HepG2 (cell line): ENCODE measurements around the gene FKBP5. TPM values are rescaled to one million over a fixed set of nuclear protein-coding genes. Genes with fewer than 3 reads are reported as not detected.

Source experiments
- ATAC-seq: fragments of 200-7000 bp; cut with Tn5 transposase; 3 replicates; pipeline ENCODE4 v1.9.1; 2020; ENCODE audit warnings: mild to moderate bottlenecking, moderate library complexity
- BruUV-seq: library from RNA; stranded (reverse); fragments of 400-500 nt; replicated peaks from 2 replicates; lab custom pipeline; 2021; lab: Mats Ljungman, UMichigan
- CTCF ChIA-PET: fragments of 300-600 bp; formaldehyde crosslinking; extraction: SDS; loops from one replicate; lab custom pipeline; 2021; ENCODE audit warnings: low total read pairs, inconsistent platforms, low intra/inter-chr PET ratio; lab: Yijun Ruan, JAX
- POLR2A ChIA-PET: fragments of 350-600 bp; sonication (Branson Sonifier 250); formaldehyde crosslinking; loops from one replicate; lab custom pipeline; 2020; ENCODE audit warnings: antibody characterized with exemption, inconsistent platforms; lab: Yijun Ruan, JAX
- DNase-seq: peaks from one replicate; pipeline ENCODE4 v3.0.0-alpha.2; 2015; ENCODE audit warnings: low spot score
- FAIRE-seq: peaks from 3 replicates; lab custom pipeline; 2011; peaks lifted over from hg19 to GRCh38; lab: Jason Lieb, UNC
- H2AFZ ChIP-seq: one replicate; pipeline ENCODE4 v1.6.1; 2011; ENCODE audit warnings: low read length, inconsistent platforms
- H3K27ac ChIP-seq: fragments of 300-600 bp; 3 replicates; pipeline ENCODE4 v1.8.0; 2011; ENCODE audit warnings: mixed run types, mild to moderate bottlenecking, mixed read lengths, low read length, inconsistent platforms; ENCODE audit not compliant: insufficient read depth; ENCODE audit errors: extremely low read length
- H3K27me3 ChIP-seq, 2 experiments: fragments of 200-600 bp in 1 of 2; 2 replicates in 1 of 2; 3 replicates in 1 of 2; pipeline versions ENCODE4 v1.6.0 to v1.8.0; 2011; ENCODE audit warnings: low read length in 2 of 2, mild to moderate bottlenecking in 2 of 2, moderate library complexity in 2 of 2, inconsistent platforms in 1 of 2; ENCODE audit not compliant: insufficient read depth in 2 of 2, control insufficient read depth in 1 of 2
- H3K36me3 ChIP-seq, 2 experiments: fragments of 200-600 bp in 1 of 2; replicated peaks in 1 of 2; 2 replicates in 1 of 2; 3 replicates in 1 of 2; pipeline versions ENCODE4 v1.5.1 to v1.8.0; 2011; ENCODE audit warnings: low read length in 2 of 2, inconsistent platforms in 1 of 2; ENCODE audit not compliant: insufficient read depth in 2 of 2, control insufficient read depth in 1 of 2
- H3K4me1 ChIP-seq: 2 replicates; pipeline ENCODE4 v1.5.1; 2012; ENCODE audit warnings: low read length, inconsistent platforms; ENCODE audit not compliant: insufficient read depth
- H3K4me2 ChIP-seq: 2 replicates; pipeline ENCODE4 v1.6.0; 2011; ENCODE audit warnings: low read depth, low read length, inconsistent platforms
- H3K4me3 ChIP-seq, 3 experiments: fragments of 200-600 bp in 1 of 3; sonication (generic), shearing (Covaris generic) in 1 of 3; replicated peaks in 1 of 3; 2 replicates each; pipeline ENCODE4 v1.5.1; 2011 to 2016; ENCODE audit warnings: low read length in 3 of 3, inconsistent platforms in 2 of 3, low read depth in 2 of 3, mild to moderate bottlenecking in 2 of 3, control low read depth in 1 of 3, mixed read lengths in 1 of 3; ENCODE audit not compliant: insufficient read depth in 1 of 3
- H3K79me2 ChIP-seq: one replicate; pipeline ENCODE4 v1.6.1; 2011; ENCODE audit warnings: low read length, inconsistent platforms; ENCODE audit not compliant: insufficient read depth
- H3K9ac ChIP-seq: 2 replicates; pipeline ENCODE4 v1.6.0; 2011; ENCODE audit warnings: mild to moderate bottlenecking, low read depth, low read length, inconsistent platforms; ENCODE audit not compliant: insufficient read depth
- H3K9me3 ChIP-seq: 2 replicates; pipeline ENCODE4 v1.5.1; 2012; ENCODE audit warnings: mild to moderate bottlenecking, low read length
- H4K20me1 ChIP-seq: 2 replicates; pipeline ENCODE4 v1.6.0; 2011; ENCODE audit warnings: inconsistent platforms, mild to moderate bottlenecking, low read length, moderate library complexity; ENCODE audit not compliant: insufficient read depth
- CCAR2 ChIP-seq: fragments of 200-400 bp; formaldehyde crosslinking; optimal IDR thresholded peaks from 2 replicates; pipeline ENCODE3; 2018; ENCODE audit warnings: low read depth, mild to moderate bottlenecking, low read length, moderate library complexity
- HMG20A ChIP-seq: IDR thresholded peaks from 2 replicates; pipeline ENCODE4 v1.6.1; 2016; ENCODE audit warnings: borderline replicate concordance
- MED8 ChIP-seq: sonication (generic); formaldehyde crosslinking; IDR thresholded peaks from 2 replicates; pipeline ENCODE4 v1.8.1; 2023; ENCODE audit warnings: mild to moderate bottlenecking, missing genetic modification reagents; ENCODE audit not compliant: insufficient replicate concordance
- MXI1 ChIP-seq: IDR thresholded peaks from 3 replicates; pipeline ENCODE4 v1.6.1; 2012; ENCODE audit warnings: low read depth, low read length, inconsistent platforms, borderline replicate concordance
- REXO4 ChIP-seq: sonication (generic); formaldehyde crosslinking; IDR thresholded peaks from 2 replicates; pipeline ENCODE4 v1.8.0; 2022; ENCODE audit warnings: missing genetic modification reagents, mild to moderate bottlenecking, borderline replicate concordance
- SOX6 ChIP-seq, 2 experiments: fragments of 450-650 bp in 1 of 2; sonication (generic) in 1 of 2; formaldehyde crosslinking in 1 of 2; IDR thresholded peaks; 2 replicates each; pipeline versions ENCODE4 v1.4.0 to v1.6.1; 2017 to 2020; ENCODE audit warnings: antibody characterized with exemption in 1 of 2, mild to moderate bottlenecking in 1 of 2, missing genetic modification reagents in 1 of 2
- TBX2 ChIP-seq: sonication (generic); formaldehyde crosslinking; IDR thresholded peaks from 2 replicates; pipeline ENCODE4 v1.5.0; 2020; ENCODE audit warnings: missing genetic modification reagents, mild to moderate bottlenecking, borderline replicate concordance
- ZHX2 ChIP-seq, 2 experiments: sonication (generic) in 1 of 2; formaldehyde crosslinking in 1 of 2; IDR thresholded peaks; 2 replicates each; pipeline versions ENCODE4 v1.6.1 to v1.9.0; 2014 to 2022; ENCODE audit warnings: antibody characterized with exemption in 1 of 2, borderline replicate concordance in 1 of 2, inconsistent platforms in 1 of 2, low read depth in 1 of 2, missing genetic modification reagents in 1 of 2
- ZNF234 ChIP-seq: sonication (generic); formaldehyde crosslinking; conservative IDR thresholded peaks from 2 replicates; pipeline ENCODE4 v1.5.1; 2020; ENCODE audit warnings: mild to moderate bottlenecking, missing genetic modification reagents
- ZNF7 ChIP-seq: IDR thresholded peaks from 2 replicates; pipeline ENCODE4 v1.6.1; 2016; ENCODE audit warnings: missing biosample characterization, missing genetic modification reagents
- ZNF841 ChIP-seq: sonication (generic); formaldehyde crosslinking; IDR thresholded peaks from 2 replicates; pipeline ENCODE4 v1.8.1; 2023; ENCODE audit warnings: missing genetic modification reagents, borderline replicate concordance
- ZSCAN29 ChIP-seq: sonication (generic); formaldehyde crosslinking; conservative IDR thresholded peaks from 2 replicates; pipeline ENCODE4 v1.4.0; 2020; ENCODE audit warnings: mild to moderate bottlenecking, missing genetic modification reagents
- WGBS: methylation state at CpG from one replicate; pipeline ENCODE4 v1.1.6; 2017; ENCODE audit warnings: low lambda C conversion rate; 5-methylcytosine and 5-hydroxymethylcytosine counted together
- in situ Hi-C: cut with HindIII; loops from 2 replicates; pipeline ENCODE4 v1.10.0; 2017; ENCODE audit warnings: low pct_unique_long_range_greater_than_20kb; ENCODE audit not compliant: extremely low pct_ligation_motif_present
- intact Hi-C: fragments of 100-400 bp; cut with micrococcal nuclease; formaldehyde crosslinking; loops from one replicate; pipeline ENCODE4 v1.10.0; 2022; ENCODE audit not compliant: unreplicated experiment
- polyA plus RNA-seq, 8 experiments: library from polyadenylated mRNA; depleted of rRNA in 3 of 8; stranded (reverse) in 7 of 8; unstranded in 1 of 8; fragments of >200 nt; fragmentation: Illumina TruSeq in 4 of 8; extraction: Trizol in 4 of 8; gene quantifications; 2 replicates each; pipeline versions ENCODE4 v1.2.1 to v1.2.3, GENCODE V29; 2011 to 2016; ENCODE audit warnings: low read depth in 4 of 8, missing spikeins in 1 of 8, mixed read lengths in 1 of 8; ENCODE audit not compliant: insufficient read depth in 1 of 8
- total RNA-seq, 5 experiments: library from RNA; depleted of rRNA; stranded (reverse); fragments of >200 nt; fragmentation: Illumina TruSeq; extraction: Trizol; gene quantifications; 2 replicates each; pipeline ENCODE4 v1.2.3, GENCODE V29; 2016; ENCODE audit warnings: low read depth in 1 of 5

FKBP5 gene
- total and polyA plus RNA-seq, 2 of the 13 experiments (the other 11 are each of a cell fraction or from before 2014, with no cell fraction given), result 8.0 to 17.4 TPM

GRCh38 chr6:35602133-35602946 lies 86.4 kb downstream of the FKBP5 start (continued):
- no peak for TF ChIP-seq ZHX2 (IDR thresholded peaks at IDR 0.05; ENCODE audit: low read depth)
- peak; percentile 45; the same call in 1 of the 2 replicates for TF ChIP-seq ZHX2 (CRISPR knock-in tag; IDR thresholded peaks at IDR 0.05; ENCODE audit: borderline replicate concordance)

- no TSS peak for BruUV-seq
- 17% methylated on average over 8 of the region's 8 CpGs for WGBS
- H3K9ac ChIP-seq, result peak overlapping the region; percentile 49
- DNase-seq (peak; percentile 63), FAIRE-seq (peak; percentile 15), ATAC-seq (peak; percentile 59)
- H3K4me1 ChIP-seq, result peaks cover 40% of the 10 kb centered on the region
- H3K9me3 ChIP-seq, result no peaks in the 10 kb centered on the region
- ChIA-PET POLR2A (interaction anchor here (0.5 to 3.9 kb wide), 12 partner anchors 10 to 372 kb away, joined by 3 to 19 read pairs (median 5); partner anchors contain the start of gene ARMC12), CTCF (no interaction called here)
- no peaks in the 10 kb centered on the region for H3K79me2 ChIP-seq
- peak overlapping the region; percentile 67 for H3K4me2 ChIP-seq
- H3K27me3 ChIP-seq, result no peaks in the 10 kb centered on the region
- H4K20me1 ChIP-seq, result no peaks in the 10 kb centered on the region
- peak overlapping the region; percentile 83 for H3K27ac ChIP-seq
- peaks cover 2 to 8% of the 10 kb centered on the region in 2 experiments; a peak in 1 of 5 replicates for H3K36me3 ChIP-seq
- H2AFZ ChIP-seq, result peak overlapping the region; percentile 18
- H3K4me3 ChIP-seq, result peak overlapping the region; percentile 14 to 27 (median 23); a peak in 5 of 6 replicates
- intact Hi-C loops, result loop anchor here (5.0 kb wide), 1 partner anchor 81 kb away; no protein-coding TSS in a partner anchor
- in situ Hi-C loops, result no loop called here
- TF ChIP-seq ZNF841 (CRISPR knock-in tag) (no peak), HMG20A (CRISPR knock-in tag) (peak; percentile 27; the same call in 1 of the 2 replicates), MED8 (CRISPR knock-in tag) (no peak), REXO4 (CRISPR knock-in tag) (no peak), MXI1 (no peak; the same call in 2 of the 3 replicates), ZNF234 (CRISPR knock-in tag) (no peak), ZNF7 (CRISPR knock-in tag) (no peak), ZSCAN29 (peak; percentile 57; the same call in 1 of the 2 replicates), CCAR2 (no peak), TBX2 (peak; percentile 30; the same call in 1 of the 2 replicates), SOX6 (IDR thresholded peaks at IDR 0.05) (no peak), SOX6 (CRISPR knock-in tag; IDR thresholded peaks at IDR 0.05) (peak; percentile 52; the same call in 1 of the 2 replicates)
Measured at GRCh38 chr6:35601331-35602132, 87.2 kb downstream of the FKBP5 start.
